Sciatic nerve (tissue), 2 donors: ENCODE measurements around the gene ENOX2. TPM values are rescaled to one million over a fixed set of nuclear protein-coding genes. Genes with fewer than 3 reads are reported as not detected.
"Not testable (repeated sequence)": the region's sequence is repeated elsewhere in the genome, so short reads cannot be mapped to it uniquely, and the experiment has no call there.

Experiments
- ATAC-seq: fragments of 200-7000 bp; cut with Tn5 transposase; one replicate; pipeline ENCODE4 v1.9.1; 2020; ENCODE audit warnings: mild to moderate bottlenecking, moderate library complexity
- DNase-seq: peaks from one replicate; pipeline ENCODE4 v3.0.0-alpha.2; 2020; ENCODE audit warnings: low spot score
- intact Hi-C: fragments of 100-400 bp; cut with DNase I; formaldehyde crosslinking; loops from one replicate; pipeline ENCODE4 v1.14.2; 2022
- total RNA-seq: library from RNA; stranded (reverse); fragmentation: NEBNext Ultra II Directional; extraction: Animal tissue kit (Norgen Biotek cat#: 25700); gene quantifications from one replicate; pipeline ENCODE4 v1.2.1, GENCODE V29; 2021
- donor health status: DM: no; HTN: no; CAD: no.
- donor health status: DM: no; HTN: no; CAD: no.

ENOX2 gene
- total RNA-seq, result 16.1 TPM

- intact Hi-C loops, result no loop called here
- ATAC-seq (peak; percentile 99), DNase-seq (peak; percentile 92)
Observed at GRCh38 chrX:130902783-130903613, at the start of gene ENOX2. Gene ENOX2, minus strand, starts transcription at chrX:130903209. Its CDS starts 199,993 bp downstream, at chrX:130703216.

- intact Hi-C loops, result no loop called here
- no peak for ATAC-seq
- DNase-seq, result no peak
Observed at GRCh38 chrX:130952266-130953043, 49.4 kb upstream of the ENOX2 start.

DNA sequence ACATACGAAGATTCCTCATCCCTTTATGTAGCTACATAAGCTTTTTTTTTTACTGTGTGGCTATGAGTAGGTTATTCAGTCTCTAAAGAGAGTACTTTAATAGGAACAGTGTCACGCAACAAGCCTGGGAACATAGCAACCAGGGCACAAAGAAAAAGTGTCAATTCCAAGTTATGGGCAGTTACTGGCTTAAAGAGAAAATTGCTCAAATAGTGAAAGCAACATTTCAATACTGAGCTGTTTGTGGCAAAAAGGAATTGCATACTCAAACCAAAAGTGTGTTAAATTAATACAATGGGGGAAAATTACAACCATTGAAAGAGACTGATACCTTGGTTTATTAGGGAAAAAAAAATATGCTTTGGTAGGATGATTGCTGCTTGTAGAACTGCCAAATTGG is 41.2 kb upstream of the ENOX2 start:
- no peak for ATAC-seq
- intact Hi-C loops, result no loop called here
- no peak for DNase-seq

DNA sequence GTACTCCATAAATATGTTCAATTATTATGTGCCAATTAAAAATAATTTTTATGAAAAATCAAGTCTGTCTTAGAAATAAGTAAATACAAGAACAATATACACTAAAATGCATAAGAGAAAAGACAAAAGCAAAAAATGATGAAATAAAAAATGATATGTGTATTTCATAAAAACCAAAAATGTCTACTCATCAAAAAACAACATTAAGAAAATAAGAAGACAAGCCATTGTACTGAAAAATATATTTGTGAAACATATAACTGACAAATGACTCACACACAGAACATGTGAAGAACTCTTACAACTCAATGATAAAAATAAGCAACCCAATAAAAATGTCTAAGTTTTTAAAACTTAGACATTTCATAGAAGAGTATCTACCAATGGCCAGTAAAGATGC is 34.1 kb upstream of the ENOX2 start:
- DNase-seq (no peak), ATAC-seq (no peak)
- intact Hi-C loops, result no loop called here

GRCh38 chrX:130933358-130933757 is 30.3 kb upstream of the ENOX2 start:
- intact Hi-C loops, result no loop called here

DNA sequence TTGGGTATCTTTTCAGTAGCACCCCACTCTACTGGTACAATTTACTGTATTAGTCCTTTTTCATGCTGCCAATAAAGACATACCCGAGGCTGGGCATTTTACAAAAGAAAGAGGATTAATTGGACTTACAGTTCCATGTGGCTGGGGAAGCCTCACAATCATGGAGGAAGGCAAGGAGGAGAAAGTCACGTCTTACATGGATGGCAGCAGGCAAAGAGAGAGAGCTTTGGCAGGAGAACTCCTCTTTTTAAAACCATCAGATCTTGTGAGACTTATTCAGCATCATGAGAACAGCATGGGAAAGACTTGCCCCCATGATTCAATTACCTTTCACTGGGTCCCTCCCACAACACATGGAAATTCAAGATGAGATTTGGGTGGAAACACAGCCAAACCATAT is 17.4 kb upstream of the ENOX2 start:
- DNase-seq, ATAC-seq, intact Hi-C loops: not testable (repeated sequence)

More at GRCh38 chrX:130933358-130933757, 30.3 kb upstream of the ENOX2 start:
- DNase-seq (no peak), ATAC-seq (no peak)

- ATAC-seq, intact Hi-C loops, DNase-seq: not testable (repeated sequence)
Observed at GRCh38 chrX:130919676-130920075, 16.7 kb upstream of the ENOX2 start.

DNA sequence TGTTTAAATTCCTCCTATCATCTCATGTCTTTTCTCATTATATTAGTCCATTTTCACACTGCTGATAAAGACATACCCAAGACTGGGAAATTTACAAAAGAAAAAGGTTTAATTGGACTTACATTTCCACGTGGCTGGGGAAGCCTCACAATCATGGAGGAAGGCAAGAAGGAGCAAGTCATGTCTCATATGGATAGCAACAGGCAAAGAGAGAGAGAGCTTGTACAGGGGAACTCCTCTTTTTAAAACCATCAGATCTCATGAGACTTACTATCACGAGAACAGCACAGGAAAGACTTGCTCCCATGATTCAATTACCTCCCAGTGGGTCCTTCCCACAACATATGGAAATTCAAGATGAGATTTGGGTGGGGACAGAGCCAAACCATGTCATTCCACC is 15.5 kb upstream of the ENOX2 start:
- DNase-seq, intact Hi-C loops, ATAC-seq: not testable (repeated sequence)

- intact Hi-C loops, result no loop called here
- peak; percentile 64 for ATAC-seq
- peak; percentile 61 for DNase-seq
Observed at GRCh38 chrX:130916636-130917422, 13.8 kb upstream of the ENOX2 start.

DNA sequence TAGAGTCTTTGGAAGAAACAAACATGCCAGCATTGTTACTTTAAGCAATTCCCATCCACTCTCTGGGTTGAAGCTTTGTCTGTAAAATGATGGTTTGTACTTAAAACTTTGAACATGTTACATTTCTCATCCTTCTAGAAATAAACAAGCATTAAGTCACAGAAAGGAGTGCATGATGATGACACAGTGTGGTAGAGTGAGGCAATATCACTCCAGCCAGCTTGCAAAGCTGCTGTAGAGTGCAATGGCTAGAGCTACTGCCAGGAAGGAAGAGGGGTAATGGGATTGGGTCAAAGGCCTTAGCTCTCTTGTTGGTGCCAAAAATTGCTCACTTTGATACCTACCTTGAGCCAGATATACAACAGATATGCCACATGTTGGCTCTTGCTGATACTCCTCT is 12.3 kb upstream of the ENOX2 start:
- ATAC-seq (no peak), DNase-seq (no peak)
- intact Hi-C loops, result no loop called here

DNA sequence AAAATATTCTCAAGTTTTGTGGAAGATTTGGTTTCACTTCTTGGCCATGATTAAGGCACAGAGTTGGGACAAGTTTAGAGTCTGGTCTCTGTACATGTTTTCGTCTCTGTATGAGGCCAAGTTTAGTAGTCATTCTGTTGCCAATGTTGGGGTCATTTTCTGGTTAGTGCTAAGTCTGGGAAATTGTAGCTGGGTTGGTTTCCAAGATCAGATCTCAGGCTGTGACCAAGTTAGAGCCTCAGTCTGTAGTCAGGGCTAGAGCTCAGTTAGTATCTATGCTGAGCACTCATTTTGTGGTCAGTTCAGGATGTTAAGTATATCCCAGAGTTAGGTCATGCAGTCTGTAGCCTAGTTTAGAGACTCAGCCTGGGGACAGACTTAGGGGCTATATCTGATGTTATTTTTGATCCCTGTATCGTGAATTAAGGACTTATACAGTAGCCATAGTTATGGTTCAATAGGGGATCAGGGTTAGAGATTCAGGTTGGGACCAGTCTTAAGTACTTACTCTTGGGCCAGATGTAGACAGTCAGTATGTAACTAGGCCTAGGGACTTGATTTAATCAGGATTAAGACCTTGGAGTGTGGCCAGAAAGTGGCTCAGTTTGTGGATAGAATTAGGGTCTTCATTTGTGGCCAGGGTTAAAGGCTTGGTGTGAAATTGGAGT is 6.6 kb upstream of the ENOX2 start:
- ATAC-seq (no peak), DNase-seq (no peak)
- intact Hi-C loops, result no loop called here

DNA sequence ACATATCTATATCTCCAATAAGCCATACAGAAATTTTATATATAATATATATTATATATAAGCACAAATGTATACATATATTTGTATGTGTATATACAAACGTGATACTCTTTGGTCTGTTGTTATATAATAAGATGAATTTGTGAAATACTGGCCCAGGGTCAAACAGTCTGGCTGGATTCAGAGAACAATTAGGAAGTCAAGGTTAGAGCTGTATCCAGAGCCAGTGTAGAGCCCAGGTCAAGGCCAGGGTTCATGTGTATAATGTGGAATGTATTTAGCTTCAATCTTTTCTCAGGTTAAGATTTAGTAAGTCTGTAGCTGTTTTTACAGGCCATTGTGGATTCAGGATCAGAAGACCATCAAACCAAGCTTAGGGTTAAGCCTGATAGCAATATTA is 3.8 kb upstream of the ENOX2 start:
- DNase-seq (no peak), ATAC-seq (no peak)
- intact Hi-C loops, result no loop called here

DNA sequence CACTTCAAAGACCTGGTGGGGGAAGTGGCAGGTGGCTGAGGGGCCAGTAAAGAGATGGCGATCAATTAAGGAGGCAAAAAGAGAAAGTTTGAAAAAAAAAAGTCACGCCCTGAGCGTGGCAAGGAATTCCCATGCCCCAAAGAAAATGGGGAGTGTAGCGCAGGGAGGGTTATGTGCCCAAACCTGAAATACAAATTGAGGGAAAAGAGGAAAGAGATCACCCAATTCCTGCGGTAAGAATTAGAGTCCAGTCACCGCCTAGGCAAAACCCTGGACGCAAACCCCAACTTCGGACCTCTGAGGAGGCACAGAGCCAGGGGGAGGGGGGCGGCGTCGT is 595 bp downstream of the ENOX2 start:
- no peak for ATAC-seq
- intact Hi-C loops, result no loop called here
- DNase-seq, result no peak

- intact Hi-C loops, result no loop called here
- DNase-seq, result no peak
- ATAC-seq, result peak; percentile 84
Observed at GRCh38 chrX:130896802-130897501, 6.1 kb downstream of the ENOX2 start.

DNA sequence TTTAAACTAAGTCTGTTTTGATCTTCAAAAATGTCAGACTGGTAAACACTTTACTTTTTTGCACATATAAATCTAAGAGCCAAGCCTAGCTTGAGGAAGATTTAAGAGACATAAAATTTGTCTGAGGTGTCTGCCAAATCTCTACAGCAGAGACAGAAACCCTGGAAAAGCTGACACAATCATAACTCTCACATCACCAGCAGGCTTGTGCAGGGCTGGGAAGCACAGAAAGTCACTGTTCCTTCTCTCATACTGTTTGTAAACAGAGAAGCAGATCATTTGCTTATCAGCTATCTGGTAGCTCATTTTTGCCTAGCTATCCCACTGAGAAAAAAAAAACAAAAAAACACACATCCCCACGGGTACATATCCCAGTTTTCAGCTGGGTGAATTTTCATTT is 7.0 kb downstream of the ENOX2 start:
- ATAC-seq, result peak; percentile 81
- DNase-seq, result no peak
- intact Hi-C loops, result no loop called here

DNA sequence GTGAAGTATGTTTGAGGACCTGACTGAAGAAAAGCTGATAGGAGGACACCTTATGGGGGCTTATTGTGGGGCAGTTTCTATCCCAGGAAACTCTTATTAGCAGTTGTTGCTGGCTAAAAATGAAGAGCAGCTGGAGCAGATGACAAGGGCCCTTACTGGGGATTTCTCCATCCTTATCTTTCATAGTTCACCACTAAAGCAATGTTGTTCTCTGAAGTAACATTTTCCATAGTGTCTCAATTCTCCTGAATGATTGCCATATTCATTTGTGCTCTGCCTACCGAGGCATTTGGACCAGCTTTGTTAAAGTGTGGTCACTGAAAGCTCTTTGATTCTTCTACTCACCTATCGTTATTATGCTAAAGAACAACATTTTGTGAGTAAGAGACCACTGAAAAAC is 7.7 kb downstream of the ENOX2 start:
- peak; percentile 59 for ATAC-seq
- no peak for DNase-seq
- intact Hi-C loops, result no loop called here

DNA sequence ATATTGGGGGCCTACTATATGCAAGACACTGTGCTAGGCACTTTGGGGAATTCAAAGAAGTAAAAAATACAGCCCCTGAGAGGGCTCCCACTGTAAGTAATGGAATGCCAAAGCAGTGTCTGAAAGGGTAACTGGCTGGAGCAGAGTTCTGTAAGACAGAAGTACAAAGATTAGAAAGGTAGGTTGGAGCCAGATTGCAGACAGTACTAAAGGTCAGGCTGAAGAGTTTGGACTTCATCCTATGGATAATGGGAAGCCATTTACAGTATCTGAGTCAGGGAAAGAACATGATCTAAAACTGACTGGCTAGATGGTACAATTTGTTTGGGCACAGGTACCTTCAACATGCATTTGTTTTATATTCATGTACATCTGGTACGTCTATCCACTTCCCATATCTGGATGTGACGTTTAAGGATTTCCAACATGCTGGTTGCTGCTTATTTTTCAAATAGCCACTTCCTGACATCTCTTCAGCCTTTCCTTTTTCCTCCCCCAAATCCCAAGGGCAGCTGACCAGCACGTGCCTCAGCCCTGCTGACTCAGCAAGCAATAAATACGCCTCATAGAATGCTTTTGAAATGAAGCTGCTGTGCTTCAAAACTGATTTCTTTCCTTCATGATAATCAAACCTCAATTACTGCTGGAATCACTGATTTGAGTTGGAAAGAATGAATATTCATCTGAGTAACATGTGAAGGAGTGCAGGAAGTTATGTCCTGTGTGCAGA is 9.5 kb downstream of the ENOX2 start:
- intact Hi-C loops, result no loop called here
- ATAC-seq (no peak), DNase-seq (no peak)

DNA sequence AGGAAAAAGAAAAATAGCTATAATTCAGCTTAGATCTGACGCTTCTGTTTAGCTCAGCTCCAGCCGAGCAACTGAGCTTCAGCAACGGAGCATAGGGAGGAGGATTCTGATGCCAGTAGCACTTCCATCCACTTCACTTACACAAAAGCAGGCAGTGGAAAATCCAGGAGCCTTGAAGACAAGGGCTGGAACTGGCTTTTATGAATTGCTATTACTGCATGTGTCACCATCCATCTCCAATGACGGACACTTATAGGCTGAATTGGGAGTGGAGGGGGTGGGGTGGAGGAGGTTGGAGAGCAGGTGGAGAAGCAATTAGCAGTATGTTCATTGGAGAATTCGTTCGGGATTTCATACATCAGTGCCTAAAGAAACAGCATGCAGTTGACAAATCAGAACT is 15.6 kb downstream of the ENOX2 start:
- DNase-seq (no peak), ATAC-seq (no peak)
- intact Hi-C loops, result no loop called here
